Measurements from ENCODE around the gene AK2.

GRCh38 chr1:32964461-32965250 is 72.0 kb downstream of the AK2 start, which contains the start of gene RNF19B:
- TF ChIP-seq FOXA1 (IDR thresholded peaks at IDR 0.05) (no peak), HDGF (IDR thresholded peaks at IDR 0.05; ENCODE audit: borderline replicate concordance) (no peak), FOXM1 (IDR thresholded peaks at IDR 0.05; ENCODE audit: borderline replicate concordance) (no peak), BHLHE40 (IDR thresholded peaks at IDR 0.05; ENCODE audit: borderline replicate concordance) (no peak), LEF1 (IDR thresholded peaks at IDR 0.05; ENCODE audit: borderline replicate concordance) (0 out of 2 replicates have a peak, but pooled peaks have one; percentile 54), SUZ12 (IDR thresholded peaks at IDR 0.05) (no peak), FOXK2 (IDR thresholded peaks at IDR 0.05) (no peak), SP1 (IDR thresholded peaks at IDR 0.05) (no peak), ARNT (IDR thresholded peaks at IDR 0.05) (no peak)
